ENCODE measurements around the gene C19orf44. TPM values are rescaled to one million over a fixed set of nuclear protein-coding genes. Genes with fewer than 3 reads are reported as not detected.

The C19orf44 gene
- total RNA-seq, 2 experiments from 2014 or later: 2.7 to 3.0 TPM

- Mint-ChIP-seq H3K9me3 (no peaks in the 10 kb centered on the region), H3K27ac (no peak overlapping the region), H3K36me3 (peaks cover 35% of the 10 kb centered on the region)
Observed at GRCh38 chr19:16561382-16561781, 65.2 kb downstream of the C19orf44 start.

GRCh38 chr19:16562608-16563025 is 66.4 kb downstream of the C19orf44 start:
- peaks cover 33% of the 10 kb centered on the region for H3K36me3 Mint-ChIP-seq
- H3K27me3 Mint-ChIP-seq: no peaks in the 10 kb centered on the region

More at GRCh38 chr19:16561382-16561781, 65.2 kb downstream of the C19orf44 start:
- Mint-ChIP-seq H3K27me3 (no peaks in the 10 kb centered on the region), H3K4me1 (peaks cover 8% of the 10 kb centered on the region), H3K4me3 (no peak overlapping the region)
- DNase-seq: no peak

GRCh38 chr19:16564842-16565241 is 68.6 kb downstream of the C19orf44 start:
- no peak for DNase-seq
- Mint-ChIP-seq H3K9me3 (no peaks in the 10 kb centered on the region), H3K27ac (no peak overlapping the region), H3K4me3 (no peak overlapping the region), H3K36me3 (peaks cover 42% of the 10 kb centered on the region), H3K4me1 (peaks cover 21% of the 10 kb centered on the region), H3K27me3 (no peaks in the 10 kb centered on the region)

More at GRCh38 chr19:16562608-16563025, 66.4 kb downstream of the C19orf44 start:
- Mint-ChIP-seq H3K4me3 (no peak overlapping the region), H3K27ac (no peak overlapping the region), H3K9me3 (no peaks in the 10 kb centered on the region), H3K4me1 (peaks cover 14% of the 10 kb centered on the region)
- DNase-seq: no peak

- Mint-ChIP-seq H3K36me3 (peaks cover 40% of the 10 kb centered on the region), H3K9me3 (no peaks in the 10 kb centered on the region), H3K27me3 (no peaks in the 10 kb centered on the region), H3K4me1 (peaks cover 26% of the 10 kb centered on the region), H3K4me3 (peak overlapping the region; percentile 52), H3K27ac (peak overlapping the region; percentile 93)
- peak; percentile 46 for DNase-seq
Observed at GRCh38 chr19:16566161-16566560, 70.0 kb downstream of the C19orf44 start.

- Mint-ChIP-seq H3K36me3 (peaks cover 42% of the 10 kb centered on the region), H3K4me3 (no peak overlapping the region), H3K27ac (peak overlapping the region; percentile 93), H3K4me1 (peaks cover 27% of the 10 kb centered on the region), H3K9me3 (no peaks in the 10 kb centered on the region), H3K27me3 (no peaks in the 10 kb centered on the region)
- DNase-seq: no peak
Observed at GRCh38 chr19:16566702-16567101, 70.5 kb downstream of the C19orf44 start.

- no peaks in the 10 kb centered on the region for H3K9me3 Mint-ChIP-seq
- H3K27me3 Mint-ChIP-seq: no peaks in the 10 kb centered on the region
- H3K27ac Mint-ChIP-seq: no peak overlapping the region
- DNase-seq: no peak
- peaks cover 45% of the 10 kb centered on the region for H3K4me1 Mint-ChIP-seq
- no peak overlapping the region for H3K4me3 Mint-ChIP-seq
- peaks cover 47% of the 10 kb centered on the region for H3K36me3 Mint-ChIP-seq
Observed at GRCh38 chr19:16569609-16570320, 73.6 kb downstream of the C19orf44 start.

Other genes with a start within 250 kb of the C19orf44 start
- gene KLF2, start 171.6 kb upstream of the C19orf44 start, total RNA-seq: under 1 TPM; 0.18 to 0.23 TPM
- 10 to 100 TPM; 25.1 to 25.8 TPM for gene EPS15L1, start 24.4 kb upstream of the C19orf44 start, total RNA-seq
- under 1 TPM in 1 of 2 experiments, not detected in 1; 0.16 TPM for gene CALR3, start 227 bp upstream of the C19orf44 start, total RNA-seq
- gene CHERP, start 46.0 kb downstream of the C19orf44 start, total RNA-seq: 10 to 100 TPM; 82.3 to 93.7 TPM
- 10 to 100 TPM; 46.7 TPM for gene SLC35E1, start 76.0 kb downstream of the C19orf44 start, total RNA-seq
- 10 to 100 TPM; 16.0 to 17.2 TPM for gene MED26, start 131.8 kb downstream of the C19orf44 start, total RNA-seq
- gene SMIM7, start 163.8 kb downstream of the C19orf44 start, total RNA-seq: 10 to 100 TPM; 48.1 to 59.2 TPM
- 1 to 10 TPM in 1 of 2 experiments, under 1 TPM in 1; 0.70 to 1.2 TPM for gene TMEM38A, start 164.7 kb downstream of the C19orf44 start, total RNA-seq
- not detected for gene NWD1, start 223.5 kb downstream of the C19orf44 start, total RNA-seq

Data from activated naive CD8-positive, alpha-beta T cell treated with anti-CD3 and anti-CD28 coated beads for 36 hours (primary cell).